CD4-positive, alpha-beta T cell treated with Interleukin-4 for 1 hour (primary cell): ENCODE measurements around the gene PTGES3.
A peak's percentile ranks its signal among the peaks of the same experiment; 100 is the strongest.
"Not testable (repeated sequence)": the region's sequence is repeated elsewhere in the genome, so short reads cannot be mapped to it uniquely, and the experiment has no call there.

ENCODE experiments used
- DNase-seq, 2 donors: peaks; one replicate each; pipeline ENCODE4 v3.0.0-alpha.2; 2020 to 2022

Gene PTGES3, protein sequence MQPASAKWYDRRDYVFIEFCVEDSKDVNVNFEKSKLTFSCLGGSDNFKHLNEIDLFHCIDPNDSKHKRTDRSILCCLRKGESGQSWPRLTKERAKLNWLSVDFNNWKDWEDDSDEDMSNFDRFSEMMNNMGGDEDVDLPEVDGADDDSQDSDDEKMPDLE

DNA sequence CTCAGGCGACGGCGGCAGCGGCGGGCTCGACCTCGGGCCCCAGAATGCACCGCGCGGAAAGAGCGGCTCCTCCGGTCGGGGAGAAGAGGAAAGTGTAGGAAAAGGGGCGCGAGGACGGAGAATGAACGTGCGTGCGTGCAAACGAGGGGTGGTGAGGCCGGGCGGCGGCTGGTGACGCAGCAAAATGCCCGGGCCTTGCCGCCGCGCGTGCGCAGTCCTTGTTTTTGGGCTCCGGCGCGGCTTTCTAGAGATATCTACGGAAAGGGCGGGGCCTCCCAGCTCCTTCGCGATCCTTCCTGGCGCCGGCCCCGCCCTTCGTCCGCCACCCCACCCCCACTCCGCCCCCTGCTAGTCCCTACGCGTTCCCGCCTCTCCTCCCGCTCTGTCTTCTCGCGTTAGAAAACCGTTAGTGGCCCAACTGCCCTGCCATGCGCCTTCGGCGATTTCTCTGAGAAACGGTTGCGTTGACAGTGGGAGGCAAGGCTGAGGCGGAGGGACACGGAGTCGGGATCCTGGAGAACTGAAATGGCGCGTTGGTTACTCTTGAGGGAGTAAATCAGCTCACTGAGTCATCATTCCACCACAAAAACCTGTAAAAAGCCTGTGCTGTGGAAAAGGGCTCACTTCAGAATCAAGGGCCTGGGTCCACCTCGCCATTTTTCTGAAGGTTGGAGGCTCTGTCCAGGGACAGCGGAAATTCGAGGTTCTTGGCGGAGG is at the start of gene PTGES3:
TSS of gene PTGES3 (minus strand) at position 156 of the 717 bp plus-strand sequence. CDS start 285 bp downstream, outside the sequence.
- peak; percentile 98 for DNase-seq

DNA sequence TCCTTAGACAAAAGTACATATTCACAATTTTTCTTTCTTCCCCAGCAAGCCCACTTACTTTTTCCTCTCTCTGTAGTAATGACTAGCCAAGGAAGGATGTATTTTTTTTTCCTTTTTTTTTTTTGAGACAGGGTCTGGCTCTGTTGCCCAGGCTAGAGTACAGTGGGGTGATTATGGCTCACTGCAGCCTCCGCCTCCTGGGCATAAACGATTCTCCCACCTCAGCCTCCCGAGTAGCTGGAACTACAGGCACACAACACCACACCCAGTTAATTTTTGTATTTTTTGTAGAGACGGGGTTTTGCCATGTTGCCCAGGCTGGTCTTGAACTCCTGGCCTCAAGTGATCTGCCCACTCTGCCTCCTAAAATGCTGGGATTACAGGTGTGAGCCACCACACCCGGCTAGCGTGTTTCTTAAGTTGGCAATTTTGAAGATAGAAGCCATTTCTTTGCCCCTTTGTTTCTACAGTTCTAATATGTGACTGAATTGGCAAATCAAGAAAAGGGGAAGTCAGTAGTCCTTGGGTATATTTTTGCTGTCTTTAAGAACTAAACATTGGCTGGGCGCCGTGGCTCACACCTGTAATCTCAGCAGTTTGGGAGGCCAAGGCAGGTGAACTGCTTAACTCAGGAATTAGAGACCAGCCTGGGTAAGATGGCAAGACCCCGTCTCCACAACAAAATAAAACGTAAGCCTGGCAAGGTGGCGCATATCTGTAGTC is 40.2 kb upstream of the PTGES3 start:
- no peak for DNase-seq

- DNase-seq, result not testable (repeated sequence)
Observed at GRCh38 chr12:56726196-56726675, 38.2 kb upstream of the PTGES3 start.

GRCh38 chr12:56725723-56726102 is 37.6 kb upstream of the PTGES3 start:
- DNase-seq, result no peak

DNA sequence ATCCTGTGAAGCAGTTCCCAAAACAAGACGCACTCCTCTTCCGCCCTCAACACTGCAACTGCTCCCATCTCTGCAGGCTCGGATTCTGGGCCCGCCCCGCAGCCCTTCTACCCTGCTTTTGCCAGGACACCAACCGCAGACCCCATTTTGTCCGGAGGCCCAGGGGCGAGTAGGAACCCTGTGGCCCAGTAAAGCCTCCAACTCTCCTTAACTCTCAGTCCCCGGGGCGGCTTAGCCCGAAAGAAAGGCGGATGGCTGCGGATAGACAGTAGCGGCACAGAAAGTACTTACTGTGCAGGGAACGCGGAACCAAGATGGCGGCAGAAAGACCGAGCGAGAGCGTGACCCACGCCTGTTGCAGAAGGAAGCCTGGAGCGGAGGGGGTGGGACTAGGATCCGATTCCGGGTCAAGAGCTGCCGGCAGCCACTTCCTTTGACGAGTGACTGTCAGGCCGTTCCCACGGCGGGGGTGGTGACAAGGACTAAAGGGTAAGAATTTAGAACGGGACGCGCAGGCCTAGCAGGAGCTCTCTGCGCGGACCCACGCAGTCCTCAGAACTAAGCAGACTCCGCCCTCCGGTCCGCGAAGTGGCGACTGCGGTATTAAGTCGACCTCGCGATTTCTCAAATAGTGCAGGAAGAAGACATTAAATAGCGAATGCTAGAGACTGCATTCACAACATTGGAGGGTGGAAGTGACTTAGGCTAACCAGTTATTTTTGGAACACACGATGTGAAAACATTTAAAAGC is 37.1 kb upstream of the PTGES3 start, which contains the start of gene NACA:
TSS of gene NACA (minus strand) at position 328 of the 751 bp plus-strand sequence. CDS start 778 bp downstream, outside the sequence.
- DNase-seq, result peak; percentile 98

DNA sequence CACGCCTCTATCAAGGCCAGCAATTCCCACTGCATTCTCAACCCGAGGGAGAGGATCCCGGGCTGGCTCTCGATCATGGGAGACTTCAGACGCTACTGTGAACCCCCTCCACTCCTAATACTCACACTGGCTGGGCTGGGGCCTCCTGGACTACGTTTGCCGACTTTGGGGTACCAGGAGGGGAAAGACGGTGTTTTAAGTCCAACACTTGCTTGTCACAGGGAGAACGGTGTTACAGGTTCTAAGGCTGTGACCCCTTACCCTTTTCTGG is 36.6 kb upstream of the PTGES3 start:
- no peak for DNase-seq

DNA sequence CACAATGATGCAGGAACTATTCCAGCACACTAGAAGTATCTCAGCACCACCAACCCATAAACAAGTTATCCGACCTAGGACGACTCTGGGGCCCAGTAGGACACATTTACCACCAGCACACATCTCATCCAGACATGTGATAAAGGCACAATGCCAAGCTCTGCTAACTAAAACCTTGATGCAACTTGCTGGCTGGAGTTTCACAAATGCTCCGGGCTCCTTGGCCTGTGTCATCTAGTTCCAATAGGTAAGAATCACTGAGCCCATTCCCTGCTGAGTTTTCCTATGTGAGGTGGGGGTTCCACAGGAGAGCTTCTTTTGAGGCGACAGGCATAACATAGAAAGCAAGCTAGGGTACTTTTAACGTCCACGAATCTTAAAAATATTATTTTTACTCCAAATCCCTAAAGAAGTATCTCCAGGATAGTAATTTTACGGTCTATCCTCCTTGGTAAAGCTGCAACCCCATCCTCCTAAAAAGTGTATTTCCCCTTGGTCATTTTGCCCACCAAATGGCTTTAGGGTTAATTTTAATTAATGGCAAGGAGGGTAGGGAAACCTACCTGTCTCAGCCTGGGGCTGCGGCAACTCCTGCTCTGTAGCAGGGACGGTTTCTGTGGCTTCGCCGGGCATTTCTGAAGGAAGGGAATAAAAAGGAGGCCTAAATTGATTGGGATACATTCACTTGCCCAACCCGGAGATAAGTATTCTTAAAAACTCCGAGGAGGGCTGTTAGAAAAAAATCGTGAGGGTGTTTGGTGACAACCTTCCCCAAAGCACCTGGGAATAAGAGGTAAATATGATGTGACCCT is 36.0 kb upstream of the PTGES3 start:
- peak in 1 of 2 donors; percentile 17 for DNase-seq

DNA sequence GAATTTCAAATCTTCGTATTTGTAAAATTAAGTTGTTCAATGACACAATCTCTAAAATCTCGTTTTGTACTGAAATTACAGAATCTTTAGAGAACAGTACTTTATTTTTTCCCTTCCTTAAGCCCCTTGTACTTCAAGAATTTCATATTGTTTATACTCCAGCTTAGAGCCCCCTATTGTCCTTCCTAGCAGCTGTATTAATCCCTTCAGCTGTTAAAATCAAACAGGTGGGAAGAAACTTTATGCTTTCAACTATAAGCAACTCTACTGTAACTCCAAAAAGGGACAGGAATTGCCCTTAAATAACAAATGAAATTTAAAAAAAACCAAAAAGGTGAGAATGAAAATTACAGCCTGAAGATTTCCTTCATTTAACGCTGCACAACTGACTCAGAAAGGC is 35.3 kb upstream of the PTGES3 start:
- no peak for DNase-seq

DNA sequence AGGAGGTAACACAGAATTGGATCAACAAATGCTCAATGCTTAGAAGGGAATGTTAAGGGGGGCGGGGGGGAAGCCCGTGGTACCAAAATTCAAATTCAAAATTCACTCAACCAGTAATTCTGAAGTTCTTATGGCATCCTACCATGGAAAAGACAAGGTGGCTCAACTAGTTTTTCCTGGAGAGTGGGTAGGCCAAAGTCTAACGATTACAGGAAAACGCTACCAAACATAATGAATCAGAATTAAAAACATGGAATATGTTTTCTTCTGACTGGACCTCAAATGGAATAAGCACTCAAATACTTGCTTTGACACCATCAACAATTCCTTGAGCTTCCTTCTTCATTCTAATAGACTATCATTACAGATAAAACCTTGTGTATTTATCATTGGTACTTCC is 34.7 kb upstream of the PTGES3 start:
- DNase-seq, result no peak

DNA sequence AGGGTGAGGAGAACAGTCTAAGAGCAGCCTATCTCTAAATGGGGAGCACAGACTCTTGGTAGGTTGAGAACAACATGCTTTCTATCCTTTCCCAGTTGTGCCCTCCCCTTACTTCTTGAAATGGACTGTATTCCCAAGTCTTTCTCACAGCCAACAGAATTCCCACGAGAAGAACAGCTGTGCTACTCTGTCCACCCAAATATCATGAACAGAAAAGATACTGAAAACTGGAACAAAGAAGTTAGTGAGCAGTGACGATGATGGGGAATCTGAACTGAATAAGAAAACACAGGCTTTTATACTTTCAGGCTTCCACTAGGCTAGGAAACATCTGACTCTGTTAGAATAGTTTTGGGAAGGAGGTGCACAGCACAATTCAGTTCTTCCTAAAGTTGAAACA is 33.6 kb upstream of the PTGES3 start:
- DNase-seq, result no peak

GRCh38 chr12:56721216-56721615 is 33.1 kb upstream of the PTGES3 start:
- no peak for DNase-seq

DNA sequence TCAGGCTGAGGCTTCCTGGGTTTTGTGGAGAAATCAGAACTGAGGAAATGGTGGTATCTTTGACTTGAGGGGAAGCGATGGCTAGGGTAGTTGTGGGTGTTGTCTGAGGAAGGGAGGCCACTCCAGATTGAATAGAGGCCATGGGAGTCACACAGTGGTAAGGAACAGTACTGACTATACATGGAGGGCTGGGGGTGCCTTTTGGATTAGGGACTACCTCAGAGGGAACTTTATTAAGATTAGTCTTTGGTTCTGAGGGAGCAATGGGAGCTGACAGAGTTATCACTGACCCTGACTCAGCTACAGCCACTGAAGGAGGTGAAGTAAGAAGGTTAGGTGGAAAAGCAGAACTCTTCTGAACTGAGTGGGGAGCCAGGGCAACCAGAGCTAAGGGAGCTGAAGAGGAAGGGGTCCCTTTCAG is 32.7 kb upstream of the PTGES3 start:
- peak in 1 of 2 donors; percentile 22 for DNase-seq

- DNase-seq, result no peak
Observed at GRCh38 chr12:56719056-56719455, 31.0 kb upstream of the PTGES3 start.

DNA sequence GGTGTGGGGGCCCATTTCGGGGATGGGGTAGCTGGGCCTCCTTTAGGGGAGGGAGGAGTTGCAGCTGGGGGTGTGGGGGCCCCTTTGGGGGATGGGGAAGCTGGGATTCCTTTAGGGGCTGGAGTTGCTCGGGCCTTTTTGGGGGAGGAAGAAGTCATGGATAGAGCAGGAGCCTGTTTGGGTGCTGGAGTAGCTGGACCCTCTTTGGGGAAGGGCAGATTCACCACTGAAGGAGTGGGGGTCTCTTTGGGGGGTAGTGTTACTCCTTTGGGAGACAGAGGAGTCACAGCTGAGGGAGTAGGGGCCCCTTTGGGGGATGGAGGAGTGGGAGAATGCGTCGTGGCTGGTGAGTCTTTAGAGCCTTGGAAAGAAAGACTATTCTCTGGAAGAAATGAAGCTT is 30.6 kb upstream of the PTGES3 start:
- no peak for DNase-seq

GRCh38 chr12:56718149-56718548 is 30.1 kb upstream of the PTGES3 start:
- no peak for DNase-seq

DNA sequence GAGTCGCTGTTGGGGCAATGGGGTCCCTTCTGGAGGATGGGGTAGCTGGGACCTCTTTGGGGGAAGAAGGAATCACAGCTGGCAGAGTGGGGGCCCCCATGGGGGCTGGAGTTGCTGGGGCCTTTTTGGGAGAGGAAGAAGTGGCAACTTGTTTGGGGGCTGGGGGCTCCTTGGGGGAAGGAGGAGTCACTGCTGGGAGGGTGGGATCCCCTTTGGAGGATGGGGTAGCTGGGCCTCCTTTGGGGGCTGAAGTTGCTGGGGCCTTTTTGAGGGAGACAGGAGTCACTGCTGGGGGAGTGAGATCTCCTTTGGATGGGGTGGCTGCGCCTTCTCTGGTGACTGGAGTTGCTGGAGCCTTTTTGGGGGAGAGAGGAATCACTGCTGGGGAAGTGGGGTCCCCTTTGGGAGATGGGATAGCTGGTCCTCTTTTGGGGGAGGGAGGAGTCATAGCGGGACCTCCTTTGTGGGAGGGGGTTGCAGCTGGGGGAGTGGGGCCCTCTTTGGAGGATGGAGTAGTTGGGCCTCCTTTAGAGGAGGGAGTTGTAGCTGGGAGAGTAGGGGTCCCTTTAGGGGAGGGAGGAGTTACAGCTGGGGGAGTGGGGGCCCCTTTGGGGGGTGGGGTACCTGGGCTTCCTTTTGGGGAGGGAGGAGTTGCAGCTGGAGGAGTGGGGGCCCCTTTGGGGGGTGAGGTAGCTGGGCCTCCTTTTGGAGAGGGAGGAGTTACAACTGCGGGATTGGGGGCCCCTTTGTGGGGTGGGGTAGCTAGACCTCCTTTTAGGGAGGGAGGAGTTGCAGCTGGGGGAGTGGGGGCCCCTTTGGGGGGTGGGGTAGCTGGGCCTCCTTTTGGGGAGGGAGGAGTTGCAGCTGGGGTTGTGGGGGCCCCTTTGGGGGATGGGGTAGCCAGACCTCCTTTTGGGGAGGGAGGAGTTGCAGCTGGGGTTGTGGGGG is 29.1 kb upstream of the PTGES3 start:
- no peak for DNase-seq

DNA sequence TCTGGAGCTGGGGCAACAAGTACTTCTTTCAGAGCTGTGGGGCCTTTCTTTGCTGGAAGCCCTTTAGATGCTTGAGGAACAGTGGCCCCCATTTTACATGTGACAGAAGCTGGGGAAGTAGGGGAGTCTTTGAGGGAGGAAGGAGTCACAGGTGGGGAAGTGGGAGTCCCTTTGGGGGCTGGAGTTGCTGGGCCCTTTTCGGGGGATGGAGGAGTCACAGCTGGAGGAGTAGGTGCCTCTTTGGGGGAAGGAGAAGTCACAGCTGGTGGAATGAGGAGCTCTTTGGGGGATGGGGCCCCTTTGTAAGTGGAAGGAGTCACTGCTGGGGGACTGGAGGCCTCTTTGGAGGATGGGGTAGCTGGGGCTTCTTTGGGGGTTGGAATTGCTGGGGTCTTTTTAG is 28.4 kb upstream of the PTGES3 start:
- DNase-seq, result no peak

GRCh38 chr12:56715798-56716197 is 27.7 kb upstream of the PTGES3 start:
- no peak for DNase-seq

DNA sequence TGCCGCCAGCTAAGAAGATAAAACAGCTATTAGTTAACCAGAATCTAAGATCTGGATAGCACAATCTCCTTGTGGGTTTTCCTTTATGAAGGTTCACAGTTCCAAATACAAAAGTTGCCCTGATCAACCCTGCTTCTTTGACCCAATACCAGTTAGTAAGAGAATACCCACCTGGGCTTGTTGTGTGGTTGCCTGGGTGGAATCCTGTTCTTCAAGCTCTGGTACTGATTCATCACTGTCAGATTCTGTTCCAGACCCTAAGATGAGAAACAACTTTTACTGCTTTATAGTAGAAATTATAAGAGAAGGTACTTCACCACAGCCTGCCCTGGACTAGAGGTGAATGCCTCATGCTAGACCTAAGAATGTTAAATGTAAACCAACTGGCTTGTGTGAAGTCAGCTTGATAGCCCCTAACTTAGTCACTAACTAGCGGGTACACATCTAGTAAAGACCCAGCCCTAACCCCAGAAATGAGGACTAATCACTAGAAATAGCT is 26.4 kb upstream of the PTGES3 start:
- no peak for DNase-seq

- DNase-seq, result no peak
Observed at GRCh38 chr12:56713345-56713744, 25.3 kb upstream of the PTGES3 start.

DNA sequence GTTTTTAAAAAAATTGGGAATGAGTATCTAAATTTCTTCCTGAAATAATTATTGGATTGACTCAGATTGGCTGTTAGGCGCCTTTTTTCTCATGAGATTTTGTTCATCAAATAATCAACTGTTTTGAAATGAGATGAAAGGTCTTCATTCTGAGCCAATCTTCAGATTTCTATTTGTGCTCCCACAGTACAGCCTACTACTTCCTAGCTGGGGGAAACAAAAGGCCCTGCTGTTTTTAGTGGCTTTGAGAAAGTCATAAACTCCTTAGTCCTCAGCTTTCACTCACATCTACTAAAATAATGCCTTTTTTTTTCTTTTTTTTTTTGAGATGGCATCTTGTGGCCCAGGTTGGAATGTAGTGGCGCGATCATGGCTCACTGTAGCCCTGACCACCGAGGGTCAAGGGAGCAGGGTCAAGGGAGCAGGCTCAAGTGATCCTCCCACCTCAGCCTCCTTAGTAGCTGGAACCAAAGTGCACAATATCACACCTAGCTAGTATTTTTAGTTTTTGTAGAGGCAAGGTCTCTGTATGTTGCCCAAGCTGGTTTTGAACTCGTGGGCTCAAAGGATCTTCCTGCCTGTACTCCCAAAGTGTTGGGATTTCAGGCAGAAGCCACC is 21.8 kb upstream of the PTGES3 start:
- no peak for DNase-seq
